ENCODE measurements around the gene LMTK2.

LMTK2 gene

GRCh38 chr7:98210513-98211220 is 104.0 kb downstream of the LMTK2 start:
- no peaks in the 10 kb centered on the region for H3K9me2 ChIP-seq (replicated peaks; ENCODE audit: low read depth, low read length)
- no peaks in the 10 kb centered on the region for H3K9me3 ChIP-seq (ENCODE audit: insufficient read depth, low read depth, low read length)
- no peaks in the 10 kb centered on the region for H3K79me2 ChIP-seq (ENCODE audit: insufficient read depth, low read length)
- H3K4me3 ChIP-seq (ENCODE audit: low read length, poor library complexity, severe bottlenecking): no peak overlapping the region
- peaks cover 19% of the 10 kb centered on the region; the same call in 1 of the 2 replicates for H3K36me3 ChIP-seq (ENCODE audit: insufficient read depth, low read length)
- H3K4me2 ChIP-seq (ENCODE audit: low read depth, low read length, poor library complexity, severe bottlenecking): no peak overlapping the region
- H3K9ac ChIP-seq (ENCODE audit: low read depth, low read length, poor library complexity, severe bottlenecking): no peak overlapping the region
- no peaks in the 10 kb centered on the region for H4K20me1 ChIP-seq (ENCODE audit: insufficient read depth, low read length, poor library complexity, severe bottlenecking)
- H3F3A ChIP-seq (ENCODE audit: low read depth): no peaks in the 10 kb centered on the region
- no peaks in the 10 kb centered on the region for H3K27me3 ChIP-seq (ENCODE audit: insufficient read depth, low read length, poor library complexity, severe bottlenecking)
- H3K4me1 ChIP-seq (ENCODE audit: insufficient read depth, low read length, poor library complexity, severe bottlenecking): no peaks in the 10 kb centered on the region
- no peak overlapping the region for H2AFZ ChIP-seq (ENCODE audit: low read length)
- TF ChIP-seq CTCF (conservative IDR thresholded peaks at IDR 0.05; ENCODE audit: low read length): no peak

GRCh38 chr7:98211221-98211675 is 104.6 kb downstream of the LMTK2 start, which contains the start of gene BHLHA15:
BHLHA15 (plus strand) TSS chr7:98211439; CDS start chr7:98212310, 871 bp downstream.
- Histone ChIP-seq H3K4me3 (ENCODE audit: low read length, poor library complexity, severe bottlenecking) (no peak within 1 kb of the TSS), H4K20me1 (ENCODE audit: insufficient read depth, low read length, poor library complexity, severe bottlenecking) (no peaks in the 10 kb centered on the region), H3K4me2 (ENCODE audit: low read depth, low read length, poor library complexity, severe bottlenecking) (no peak within 1 kb of the TSS), H3K9me2 (replicated peaks; ENCODE audit: low read depth, low read length) (no peaks in the 10 kb centered on the region), H3K4me1 (ENCODE audit: insufficient read depth, low read length, poor library complexity, severe bottlenecking) (no peaks in the 10 kb centered on the region), H2AFZ (ENCODE audit: low read length) (no peak within 1 kb of the TSS), H3K9me3 (ENCODE audit: insufficient read depth, low read depth, low read length) (no peaks in the 10 kb centered on the region), H3K9ac (ENCODE audit: low read depth, low read length, poor library complexity, severe bottlenecking) (no peak within 1 kb of the TSS), H3K36me3 (ENCODE audit: insufficient read depth, low read length) (peaks cover 13% of the 10 kb centered on the region; the same call in 1 of the 2 replicates), H3K27me3 (ENCODE audit: insufficient read depth, low read length, poor library complexity, severe bottlenecking) (no peaks in the 10 kb centered on the region), H3K79me2 (ENCODE audit: insufficient read depth, low read length) (no peaks in the 10 kb centered on the region), H3F3A (ENCODE audit: low read depth) (no peaks in the 10 kb centered on the region)
- TF ChIP-seq EZH2phosphoT487 (IDR thresholded peaks at IDR 0.05; ENCODE audit: borderline replicate concordance) (no peak), CTCF (conservative IDR thresholded peaks at IDR 0.05; ENCODE audit: low read length) (no peak)

GRCh38 chr7:98211676-98212531 is 105.2 kb downstream of the LMTK2 start:
- Histone ChIP-seq H3K9me2 (replicated peaks; ENCODE audit: low read depth, low read length) (no peaks in the 10 kb centered on the region), H2AFZ (ENCODE audit: low read length) (no peak overlapping the region), H3K27me3 (ENCODE audit: insufficient read depth, low read length, poor library complexity, severe bottlenecking) (no peaks in the 10 kb centered on the region), H3K4me2 (ENCODE audit: low read depth, low read length, poor library complexity, severe bottlenecking) (no peak overlapping the region), H3K4me1 (ENCODE audit: insufficient read depth, low read length, poor library complexity, severe bottlenecking) (no peaks in the 10 kb centered on the region), H3F3A (ENCODE audit: low read depth) (no peaks in the 10 kb centered on the region), H3K36me3 (ENCODE audit: insufficient read depth, low read length) (peaks cover 6% of the 10 kb centered on the region; the same call in 1 of the 2 replicates), H3K4me3 (ENCODE audit: low read length, poor library complexity, severe bottlenecking) (no peak overlapping the region), H3K9me3 (ENCODE audit: insufficient read depth, low read depth, low read length) (no peaks in the 10 kb centered on the region), H3K9ac (ENCODE audit: low read depth, low read length, poor library complexity, severe bottlenecking) (no peak overlapping the region), H3K79me2 (ENCODE audit: insufficient read depth, low read length) (no peaks in the 10 kb centered on the region), H4K20me1 (ENCODE audit: insufficient read depth, low read length, poor library complexity, severe bottlenecking) (no peaks in the 10 kb centered on the region)
- TF ChIP-seq EZH2phosphoT487 (IDR thresholded peaks at IDR 0.05; ENCODE audit: borderline replicate concordance) (no peak), CTCF (conservative IDR thresholded peaks at IDR 0.05; ENCODE audit: low read length) (no peak)

Data from Loucy (cell line).